Mesothelial cell of epicardium (in vitro differentiated cells): ENCODE results near the gene NOS3. TPM values are rescaled to one million over a fixed set of nuclear protein-coding genes. Genes with fewer than 3 reads are reported as not detected.
"Not testable (repeated sequence)": the region's sequence is repeated elsewhere in the genome, so short reads cannot be mapped to it uniquely, and the experiment has no call there.

Source experiments
- DNase-seq, 2 experiments: peaks; one replicate each; pipeline ENCODE4 v3.0.0; 2021; ENCODE audit warnings: low spot score in 2 of 2; ENCODE audit not compliant: unreplicated experiment in 2 of 2
- H3K27ac Mint-ChIP-seq: 2 replicates; pipeline ENCODE4 v1.8.0; 2021; ENCODE audit warnings: mixed read lengths
- H3K27me3 Mint-ChIP-seq: 2 replicates; pipeline ENCODE4 v1.8.0; 2021; ENCODE audit warnings: low read depth, mixed read lengths
- H3K36me3 Mint-ChIP-seq: 2 replicates; pipeline ENCODE4 v1.8.0; 2021; ENCODE audit warnings: mixed read lengths
- H3K4me1 Mint-ChIP-seq: 2 replicates; pipeline ENCODE4 v1.8.0; 2021; ENCODE audit warnings: mixed read lengths
- H3K4me3 Mint-ChIP-seq: 2 replicates; pipeline ENCODE4 v1.8.0; 2021; ENCODE audit warnings: mild to moderate bottlenecking, moderate library complexity, mixed read lengths
- H3K9me3 Mint-ChIP-seq: 2 replicates; pipeline ENCODE4 v1.8.0; 2021; ENCODE audit warnings: mixed read lengths
- CTCF ChIP-seq: fragments of 200-600 bp; sonication (generic); IDR thresholded peaks from one replicate; pipeline ENCODE4 v1.5.0; 2021; ENCODE audit warnings: antibody characterized with exemption; ENCODE audit not compliant: unreplicated experiment
- total RNA-seq: library from RNA; stranded (reverse); gene quantifications from 3 replicates; pipeline ENCODE4 v1.2.1, GENCODE V29; 2021

NOS3 gene
- total RNA-seq, 1 donor from 2014 or later = 6.0 TPM

GRCh38 chr7:151023232-151023631, 32.4 kb downstream of the NOS3 start:
- H3K4me1 Mint-ChIP-seq = peaks cover 45% of the 10 kb centered on the region
- H3K36me3 Mint-ChIP-seq = no peaks in the 10 kb centered on the region
- DNase-seq = no peak
- H3K9me3 Mint-ChIP-seq = no peaks in the 10 kb centered on the region
- no peak overlapping the region for H3K27ac Mint-ChIP-seq
- H3K27me3 Mint-ChIP-seq = peaks cover 25% of the 10 kb centered on the region
- no peak overlapping the region for H3K4me3 Mint-ChIP-seq
- no peak for TF ChIP-seq CTCF

GRCh38 chr7:151024435-151025056, 33.7 kb downstream of the NOS3 start, which contains the start of gene ATG9B:
Gene ATG9B, minus strand, starts transcription at chr7:151024494. Its CDS starts 71 bp downstream, at chr7:151024423.
- Mint-ChIP-seq H3K4me1 (peaks cover 44% of the 10 kb centered on the region), H3K36me3 (no peaks in the 10 kb centered on the region), H3K27me3 (peaks cover 17% of the 10 kb centered on the region), H3K27ac (peak within 1 kb of the TSS; percentile 25), H3K4me3 (no peak within 1 kb of the TSS), H3K9me3 (no peaks in the 10 kb centered on the region)
- TF ChIP-seq CTCF = no peak
- DNase-seq = no peak

- Mint-ChIP-seq H3K4me3 (no peak overlapping the region), H3K27ac (peak overlapping the region; percentile 97), H3K27me3 (peaks cover 4% of the 10 kb centered on the region), H3K9me3 (no peaks in the 10 kb centered on the region), H3K4me1 (peaks cover 32% of the 10 kb centered on the region), H3K36me3 (peaks cover 2% of the 10 kb centered on the region)
- TF ChIP-seq CTCF = no peak
- DNase-seq = no peak
Observed at GRCh38 chr7:151025924-151026671, 35.3 kb downstream of the NOS3 start.

GRCh38 chr7:151026771-151027727, 36.2 kb downstream of the NOS3 start:
- H3K9me3 Mint-ChIP-seq, DNase-seq, H3K36me3 Mint-ChIP-seq, H3K27me3 Mint-ChIP-seq: not testable (repeated sequence)
- peak overlapping the region; percentile 91 for H3K4me3 Mint-ChIP-seq
- peaks cover 32% of the 10 kb centered on the region for H3K4me1 Mint-ChIP-seq
- H3K27ac Mint-ChIP-seq = peak overlapping the region; percentile 97

- peak overlapping the region; percentile 91 for H3K4me3 Mint-ChIP-seq
- not testable (repeated sequence) for H3K27me3 Mint-ChIP-seq, DNase-seq, H3K9me3 Mint-ChIP-seq, H3K36me3 Mint-ChIP-seq
- H3K4me1 Mint-ChIP-seq = peaks cover 32% of the 10 kb centered on the region
- H3K27ac Mint-ChIP-seq = peak overlapping the region; percentile 97
Observed at GRCh38 chr7:151027728-151028130, 36.9 kb downstream of the NOS3 start.

GRCh38 chr7:151028131-151028947, 37.5 kb downstream of the NOS3 start, which contains the start of gene ABCB8:
Gene ABCB8, plus strand, starts transcription at chr7:151028450. Its CDS starts 66 bp downstream, at chr7:151028516.
- Mint-ChIP-seq H3K4me3 (peak within 1 kb of the TSS; percentile 91), H3K27me3 (no peaks in the 10 kb centered on the region), H3K4me1 (peaks cover 32% of the 10 kb centered on the region), H3K36me3 (peaks cover 2% of the 10 kb centered on the region), H3K9me3 (no peaks in the 10 kb centered on the region), H3K27ac (peak within 1 kb of the TSS; percentile 97)
- DNase-seq = peak; percentile 96 to 98
- no peak for TF ChIP-seq CTCF
